NCI-H82 treated with DMSO at 0.1 percent for 48 hours (cell line): ENCODE data around the gene KCNMB2.

ENCODE experiments used
- DNase-seq: peaks from one replicate; lab custom pipeline; 2025; ENCODE audit not compliant: unreplicated experiment; lab: John Stamatoyannopoulos, UW

KCNMB2 gene

DNA sequence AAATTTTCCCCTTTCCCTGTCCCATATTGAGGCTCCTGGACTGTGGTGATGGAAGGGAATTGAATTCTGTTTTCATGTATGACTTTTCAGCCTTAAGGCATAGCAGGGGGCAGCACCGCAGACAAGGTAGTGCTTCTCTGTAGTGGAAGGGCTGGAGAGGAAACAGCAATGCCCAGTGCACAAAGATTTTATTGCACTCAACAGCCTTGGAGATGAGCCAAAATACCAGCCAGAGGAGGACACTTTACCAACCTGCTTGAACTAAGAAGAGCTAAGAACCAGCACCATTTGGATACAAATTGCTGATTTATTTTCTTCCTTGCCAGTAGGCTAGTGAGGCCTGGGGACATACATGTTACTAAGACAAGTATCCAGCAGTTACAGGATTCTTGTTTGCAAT lies 98.7 kb downstream of the KCNMB2 start:
- no peak for DNase-seq

DNA sequence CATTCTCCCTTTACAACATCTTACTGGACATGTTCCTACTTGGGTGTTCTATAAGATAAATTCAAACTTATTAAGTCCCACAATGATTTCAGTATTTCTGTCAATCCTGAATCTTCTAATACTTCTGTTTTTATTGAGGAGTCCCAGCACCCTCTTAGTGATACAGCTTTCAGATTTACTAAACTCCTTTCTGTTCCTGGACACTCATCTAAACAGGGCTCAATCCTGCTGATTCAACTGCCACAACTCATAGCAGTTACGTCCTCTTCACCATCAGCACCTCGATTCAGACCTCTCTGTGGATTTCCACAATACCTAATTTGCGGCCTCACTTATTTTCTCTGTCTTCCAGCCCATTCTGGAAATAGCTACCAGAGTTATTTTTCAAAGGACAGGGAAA lies 101.6 kb downstream of the KCNMB2 start:
- no peak for DNase-seq

DNA sequence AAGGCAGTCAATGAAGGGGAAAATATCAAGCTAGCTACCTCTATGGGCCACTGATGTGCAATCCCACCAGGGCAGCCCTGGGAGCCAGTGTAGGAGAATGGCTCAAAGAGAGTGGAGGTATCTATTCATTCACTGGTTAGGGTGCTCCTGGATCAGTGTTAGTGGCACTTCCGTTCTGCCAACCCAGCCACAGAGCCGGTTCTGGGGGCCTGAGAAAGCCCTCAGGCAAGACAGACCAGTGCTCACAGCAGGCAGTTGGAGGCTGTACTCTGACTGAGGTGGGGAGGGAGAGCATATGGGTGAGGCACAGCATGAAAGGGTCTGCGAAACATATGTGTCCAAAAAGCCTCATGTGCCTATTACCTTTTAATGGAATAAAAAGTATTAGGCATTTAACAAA lies 109.3 kb downstream of the KCNMB2 start:
- DNase-seq = no peak

DNA sequence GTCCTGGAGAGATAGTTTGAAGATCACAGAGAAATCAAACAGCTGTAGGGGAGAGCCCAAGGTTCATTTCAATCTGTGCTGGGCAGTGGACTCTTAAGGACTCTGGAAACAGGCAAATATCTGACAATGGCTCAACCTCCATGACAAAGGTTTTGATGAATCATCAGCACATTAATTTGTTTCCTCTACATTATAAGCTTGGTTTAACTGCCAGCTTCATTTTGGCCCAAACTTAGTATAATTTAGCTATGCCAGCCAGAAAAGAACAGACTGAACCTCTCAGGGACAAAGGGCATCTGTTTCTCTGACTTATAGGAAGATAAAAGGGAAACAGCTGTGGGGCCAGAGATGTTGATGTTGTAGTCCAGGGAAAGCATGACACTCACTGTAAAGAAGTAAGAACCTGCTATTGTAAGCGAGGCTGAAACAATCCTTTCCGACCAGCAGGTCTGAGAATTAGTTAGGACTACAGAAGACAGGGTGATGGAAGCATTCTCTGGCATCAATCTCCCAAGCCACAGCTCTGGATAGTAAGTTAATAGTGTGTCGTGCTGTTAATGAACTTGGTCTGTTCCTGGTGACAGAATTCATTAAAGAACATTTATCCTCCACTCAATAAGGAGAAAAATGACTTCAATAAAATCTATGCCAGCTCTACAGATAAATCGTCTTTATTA lies 110.1 kb downstream of the KCNMB2 start:
- no peak for DNase-seq

DNA sequence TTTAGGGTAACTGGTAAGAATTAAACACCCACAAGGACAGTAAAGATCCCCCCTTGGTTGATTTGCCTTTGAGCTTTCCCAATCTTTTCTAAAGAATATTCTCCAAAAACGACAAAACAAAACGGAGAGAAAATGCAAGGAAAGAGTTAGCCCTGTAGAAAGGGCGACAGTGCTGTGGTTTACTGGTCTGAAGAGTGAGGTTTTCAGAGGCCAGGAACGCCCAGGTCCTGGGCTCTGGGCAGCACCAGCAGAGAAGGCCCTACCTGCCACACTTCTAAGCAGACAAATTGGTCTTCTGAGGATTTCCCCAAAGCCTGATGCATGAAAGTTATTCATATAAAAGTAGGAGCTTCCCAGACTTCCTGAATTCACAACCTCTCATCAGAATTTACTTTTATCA lies 119.3 kb downstream of the KCNMB2 start:
- no peak for DNase-seq

DNA sequence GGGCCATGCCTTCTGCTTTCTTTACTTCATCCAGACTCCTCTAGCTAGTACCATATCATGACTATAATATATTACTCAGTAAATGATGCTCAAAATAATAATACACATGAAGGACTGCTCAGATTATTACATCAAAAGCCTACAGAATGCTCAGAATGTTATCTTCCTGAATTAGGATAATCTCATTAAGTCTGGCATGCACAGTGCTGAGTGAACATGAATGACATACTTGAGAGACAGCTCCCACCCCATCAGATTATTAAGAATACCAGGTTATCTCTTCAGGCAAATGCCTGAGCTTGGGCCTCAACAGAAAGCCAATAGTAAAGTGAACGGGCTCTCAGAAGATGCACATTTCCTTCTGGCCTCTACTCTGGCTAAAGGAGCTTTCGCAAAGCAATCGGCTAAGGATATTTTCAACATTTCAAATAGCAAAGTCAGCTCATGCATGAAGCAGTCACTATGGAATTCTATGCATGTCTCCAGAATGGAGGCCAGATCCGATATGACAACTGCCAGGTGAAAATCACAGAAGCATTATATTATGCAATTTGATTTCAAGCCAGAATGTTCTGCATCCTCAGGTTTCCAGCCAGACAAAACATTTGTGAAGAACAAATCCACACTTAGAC lies 122.6 kb downstream of the KCNMB2 start:
- DNase-seq = no peak

DNA sequence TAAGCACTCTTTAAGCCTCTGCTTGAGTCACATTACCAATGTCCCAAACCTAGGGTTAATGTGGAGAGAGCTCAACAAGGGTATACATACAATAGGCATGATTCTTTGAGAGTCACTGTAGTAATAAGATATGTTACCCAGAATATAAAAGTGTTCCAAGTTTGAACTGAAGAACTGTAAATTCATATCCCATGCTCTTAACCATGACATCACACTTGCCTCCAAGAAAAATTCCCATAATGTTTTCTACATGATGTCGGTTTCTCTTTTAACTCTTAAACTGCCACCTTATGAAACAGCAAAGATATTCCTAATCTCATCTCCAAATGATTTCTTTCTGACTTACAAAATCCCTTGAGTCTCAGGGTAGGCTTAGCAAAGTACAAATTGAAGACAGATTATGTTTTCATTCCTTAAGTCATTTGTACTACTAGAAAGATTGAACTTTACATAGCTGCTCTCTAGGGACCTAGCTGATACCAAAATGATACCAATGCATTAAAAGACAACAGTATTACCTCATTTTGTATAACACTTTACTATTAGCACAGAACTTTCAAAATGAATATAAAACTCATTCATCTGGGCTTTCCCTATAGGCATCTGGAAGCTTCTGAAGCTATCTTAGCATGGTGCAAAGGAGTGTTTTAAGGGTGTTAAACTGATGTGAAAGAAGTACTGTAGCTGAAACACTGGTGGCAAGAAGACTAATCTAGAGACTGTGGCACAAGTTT lies 127.1 kb downstream of the KCNMB2 start:
- DNase-seq = no peak

DNA sequence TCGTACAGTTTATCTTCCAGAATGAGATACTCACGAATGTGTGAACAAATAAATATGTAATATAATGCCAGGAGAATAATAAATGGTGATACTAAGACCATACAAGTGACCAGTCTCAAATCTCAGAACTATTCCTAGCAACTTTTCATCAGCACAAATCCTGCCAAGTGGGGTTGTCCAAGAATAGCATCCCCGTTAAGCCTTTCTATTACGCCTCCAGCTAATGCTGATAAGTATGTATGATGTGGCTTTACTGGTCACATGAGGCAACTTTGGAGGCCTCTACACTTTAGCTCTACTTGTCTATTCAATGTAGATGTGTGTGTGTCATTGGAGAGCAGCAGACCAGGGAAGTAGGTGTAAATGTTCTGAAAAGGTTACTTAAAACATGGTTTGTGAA lies 129.5 kb downstream of the KCNMB2 start:
- no peak for DNase-seq

DNA sequence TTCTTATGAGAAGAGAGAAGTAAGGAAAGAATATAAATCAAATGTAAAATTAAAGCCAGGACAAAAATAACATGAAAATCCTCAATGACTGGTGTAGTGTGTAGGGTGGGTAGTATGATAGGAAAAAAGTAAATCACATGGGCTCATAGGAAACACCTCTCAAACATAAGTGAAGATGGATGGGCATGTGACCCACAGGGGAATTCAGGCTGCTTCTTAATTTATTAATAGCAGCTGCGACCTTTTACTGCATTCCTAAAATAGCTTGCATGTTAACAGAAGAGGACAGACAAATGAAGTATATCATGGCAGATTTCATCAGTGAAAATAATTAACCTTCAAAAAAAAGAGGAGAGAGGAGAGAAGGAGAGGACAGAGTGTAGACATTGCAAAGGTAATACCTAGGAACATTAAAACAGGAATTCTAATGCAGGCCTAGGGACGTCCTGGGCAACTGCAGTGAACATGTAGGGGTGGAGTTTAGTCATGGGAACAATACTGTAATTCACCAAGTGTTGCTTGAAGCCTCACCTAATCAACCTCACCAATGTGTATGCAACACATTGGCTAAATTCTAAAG lies 132.9 kb downstream of the KCNMB2 start:
- DNase-seq = no peak

DNA sequence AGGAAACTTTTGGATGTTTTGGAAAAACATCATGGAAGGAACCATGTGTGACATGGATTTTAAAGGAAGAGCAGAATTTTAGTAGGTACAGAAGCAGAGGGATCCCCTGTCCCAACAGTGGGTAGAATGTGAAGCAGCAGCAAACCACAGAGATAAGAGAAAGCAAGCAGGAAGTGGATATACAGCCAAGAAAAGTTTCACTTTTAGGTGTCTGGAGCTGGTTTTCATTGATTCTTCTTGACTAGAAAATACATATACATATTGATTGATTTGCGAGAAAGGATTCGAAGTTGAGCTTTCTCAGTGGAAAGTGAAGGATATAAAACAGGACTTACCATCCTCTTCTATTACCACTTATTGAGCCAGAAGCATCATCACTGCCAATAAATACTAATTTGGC lies 133.5 kb downstream of the KCNMB2 start:
- DNase-seq = no peak

DNA sequence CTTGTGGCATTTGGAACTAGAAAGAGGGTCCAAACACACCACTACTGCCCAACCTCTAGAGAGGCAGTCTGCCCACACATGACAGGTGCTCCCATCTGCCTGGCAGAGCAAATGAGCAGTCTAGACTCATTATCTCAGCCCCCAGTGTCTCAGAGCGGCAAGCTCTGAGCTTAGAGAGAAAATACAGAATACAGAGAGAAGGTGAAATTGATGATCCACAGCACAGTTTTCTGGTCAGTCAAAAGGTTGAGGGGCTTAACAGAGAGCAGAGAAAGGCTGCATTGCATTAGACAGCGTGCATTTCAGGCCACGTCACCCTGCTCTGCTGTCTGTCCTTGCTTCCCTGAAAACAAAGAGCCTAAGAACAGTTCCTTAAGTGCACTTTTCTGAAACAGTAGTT lies 135.1 kb downstream of the KCNMB2 start:
- DNase-seq = no peak

DNA sequence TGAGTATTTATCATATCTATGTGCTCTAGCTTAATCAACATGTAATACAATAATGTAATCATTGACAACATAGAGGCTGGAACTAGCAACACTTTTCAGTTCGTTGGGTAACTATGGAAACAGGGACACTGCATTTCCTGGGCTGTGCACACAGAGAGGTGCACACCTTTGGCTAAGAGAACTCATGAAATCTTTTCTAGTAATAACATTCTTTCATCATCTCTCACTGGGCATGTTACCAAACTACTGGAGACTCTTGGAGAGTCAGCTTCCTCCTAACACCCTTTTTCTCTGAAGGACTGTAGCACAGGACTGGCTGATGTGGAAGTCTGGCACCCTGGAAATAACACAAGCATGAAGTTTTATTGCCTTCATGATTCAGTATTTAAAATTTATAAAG lies 135.6 kb downstream of the KCNMB2 start:
- DNase-seq = no peak

DNA sequence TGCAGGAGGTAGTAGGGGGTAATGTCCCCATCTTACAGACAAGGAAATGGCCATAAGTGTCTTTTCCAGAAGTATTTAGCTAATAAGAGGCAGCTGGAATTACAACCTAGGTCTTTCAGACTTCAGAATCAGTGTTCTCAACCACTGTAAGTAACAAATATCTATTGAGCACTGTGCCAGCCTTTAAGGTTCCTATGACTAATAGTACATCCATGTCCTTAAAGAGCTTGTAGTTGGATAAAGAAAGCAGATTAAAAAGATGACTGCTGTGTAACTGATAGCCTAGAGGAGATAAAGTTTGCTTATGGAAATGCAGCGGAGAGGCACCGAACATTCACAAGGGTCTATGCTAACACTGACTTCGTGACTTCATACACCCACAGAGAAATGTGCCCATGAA lies 136.0 kb downstream of the KCNMB2 start:
- no peak for DNase-seq

DNA sequence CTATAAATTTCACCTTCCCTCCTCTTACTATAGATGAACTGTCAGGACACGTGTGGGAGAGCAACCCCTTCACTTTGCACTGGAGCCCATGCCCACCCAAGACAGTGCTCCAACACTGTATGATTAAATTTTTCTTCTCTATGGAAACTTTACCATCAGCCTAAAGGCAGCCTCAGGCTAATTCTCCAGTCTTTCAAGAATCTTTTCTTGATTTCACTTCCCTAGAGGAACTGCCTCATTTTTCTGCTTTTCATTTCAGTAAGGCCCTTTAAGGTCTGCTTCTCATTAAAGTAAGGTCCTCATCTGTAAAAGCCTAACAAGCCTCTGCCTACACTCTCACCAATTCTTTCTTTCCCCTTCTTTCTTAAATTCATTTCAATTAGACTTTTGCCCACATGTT lies 137.3 kb downstream of the KCNMB2 start:
- DNase-seq = no peak

DNA sequence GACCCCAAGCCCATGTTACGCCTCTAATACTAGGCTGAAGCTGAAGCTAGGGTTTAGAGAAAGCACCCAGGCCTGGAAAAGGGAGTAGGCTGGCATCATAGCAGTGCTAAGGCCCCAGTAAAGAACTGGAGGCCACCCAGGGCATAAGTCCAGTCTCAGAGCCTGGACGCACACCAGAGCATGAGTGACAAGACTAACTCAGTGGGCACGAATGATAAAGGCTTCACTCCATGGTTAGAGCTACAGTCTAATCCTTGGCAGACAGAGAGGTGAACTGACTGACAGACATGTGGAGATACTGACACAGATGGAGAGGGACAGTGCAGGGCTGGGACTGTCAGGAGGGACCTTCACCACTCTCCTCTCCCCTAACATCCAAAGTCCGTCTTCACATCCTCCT lies 139.8 kb downstream of the KCNMB2 start:
- DNase-seq = no peak

DNA sequence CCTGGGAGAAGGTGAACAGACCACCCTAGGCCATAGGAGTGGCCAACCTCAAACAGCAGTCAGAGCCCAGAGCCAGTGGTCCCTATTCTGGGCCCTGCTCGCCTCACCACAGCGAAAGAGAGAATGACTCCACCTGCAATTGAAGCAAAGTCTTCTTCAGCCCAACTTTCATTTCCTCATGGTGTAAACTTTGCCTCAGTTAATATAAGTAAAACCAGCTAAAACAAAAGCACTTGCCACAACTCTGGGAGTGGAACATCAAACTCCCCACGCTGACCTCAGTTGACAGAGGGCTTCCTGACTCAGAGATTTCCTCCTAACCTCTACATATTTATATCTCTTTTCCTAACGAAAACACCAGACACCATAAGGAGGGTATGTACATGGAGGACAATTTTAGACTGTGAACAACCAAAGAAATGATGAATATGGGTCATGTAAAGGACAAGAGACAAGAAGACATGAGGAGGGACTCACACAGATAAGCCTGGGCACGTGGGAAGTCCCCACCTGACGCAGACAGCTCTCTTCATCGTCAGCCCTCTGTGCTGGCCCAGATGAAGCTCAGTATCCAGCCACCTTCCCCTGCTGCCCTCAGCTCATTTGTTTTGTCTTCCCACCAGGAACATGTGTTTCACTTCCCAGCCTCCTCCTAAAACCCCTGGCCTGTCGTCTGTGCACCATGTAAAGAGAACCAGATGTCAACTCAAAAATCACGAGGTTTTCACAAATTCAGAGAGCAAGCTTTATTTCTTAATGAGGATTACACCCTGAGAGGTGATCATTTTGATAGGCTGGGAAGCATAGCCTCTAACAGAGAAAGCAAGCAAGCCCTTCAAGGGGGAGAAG lies 140.9 kb downstream of the KCNMB2 start:
- no peak for DNase-seq

DNA sequence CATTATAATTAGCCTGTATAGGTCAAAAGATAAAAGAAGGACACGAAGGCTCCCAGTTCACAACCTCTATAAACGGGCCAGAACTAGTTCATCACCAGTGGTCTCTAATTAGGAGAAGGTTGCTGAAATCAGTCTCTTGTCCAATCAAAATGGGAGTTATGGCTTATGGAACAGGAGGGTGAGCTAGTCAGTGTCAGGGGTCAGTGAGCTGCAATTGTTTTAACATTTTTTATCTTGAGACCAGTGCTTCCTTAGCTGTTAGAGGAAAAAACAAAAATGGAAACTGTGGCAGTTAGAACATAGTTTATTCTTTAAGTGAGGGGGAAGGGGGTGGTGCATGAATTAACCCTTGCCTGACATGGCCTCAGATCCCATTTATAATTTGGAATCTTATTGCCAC lies 141.7 kb downstream of the KCNMB2 start:
- DNase-seq = no peak

DNA sequence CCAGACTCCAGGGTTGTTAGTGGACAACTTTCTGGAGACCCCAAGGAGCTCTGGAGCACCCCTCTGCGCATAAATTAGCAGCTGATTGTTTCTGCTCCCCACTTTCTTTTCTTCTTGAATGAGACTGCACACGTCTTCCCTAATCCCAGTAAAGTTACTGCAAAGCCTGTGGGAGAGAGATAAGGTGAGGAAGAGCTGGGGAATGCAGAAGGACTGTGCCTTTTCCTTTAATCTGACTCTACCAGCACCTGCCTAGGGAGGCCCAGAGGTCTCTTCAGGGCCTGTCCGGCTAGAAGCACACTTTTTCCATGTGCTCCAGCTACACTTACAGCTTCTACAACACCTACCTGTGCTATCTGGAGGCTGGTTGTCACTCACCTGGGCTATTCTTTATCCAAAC lies 143.8 kb downstream of the KCNMB2 start:
- DNase-seq = no peak

DNA sequence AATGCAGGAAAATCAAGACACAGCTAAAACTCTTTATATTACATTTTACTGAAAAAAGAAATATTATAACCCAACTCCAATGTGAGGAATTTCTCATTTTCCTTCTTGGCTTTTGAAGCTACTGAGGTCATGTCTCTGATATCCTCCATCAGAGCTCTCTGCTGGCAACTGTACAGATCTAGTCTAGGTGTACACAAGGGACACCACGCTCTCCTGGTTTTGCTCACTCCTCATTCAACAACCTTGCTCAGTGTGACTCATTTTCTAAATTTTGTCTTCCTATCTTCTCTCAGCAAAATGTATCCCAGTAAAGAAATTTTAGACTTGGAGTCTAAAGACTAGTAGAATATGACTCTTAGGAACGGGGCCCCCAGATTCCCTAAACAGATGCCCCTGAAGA lies 144.3 kb downstream of the KCNMB2 start:
- no peak for DNase-seq

DNA sequence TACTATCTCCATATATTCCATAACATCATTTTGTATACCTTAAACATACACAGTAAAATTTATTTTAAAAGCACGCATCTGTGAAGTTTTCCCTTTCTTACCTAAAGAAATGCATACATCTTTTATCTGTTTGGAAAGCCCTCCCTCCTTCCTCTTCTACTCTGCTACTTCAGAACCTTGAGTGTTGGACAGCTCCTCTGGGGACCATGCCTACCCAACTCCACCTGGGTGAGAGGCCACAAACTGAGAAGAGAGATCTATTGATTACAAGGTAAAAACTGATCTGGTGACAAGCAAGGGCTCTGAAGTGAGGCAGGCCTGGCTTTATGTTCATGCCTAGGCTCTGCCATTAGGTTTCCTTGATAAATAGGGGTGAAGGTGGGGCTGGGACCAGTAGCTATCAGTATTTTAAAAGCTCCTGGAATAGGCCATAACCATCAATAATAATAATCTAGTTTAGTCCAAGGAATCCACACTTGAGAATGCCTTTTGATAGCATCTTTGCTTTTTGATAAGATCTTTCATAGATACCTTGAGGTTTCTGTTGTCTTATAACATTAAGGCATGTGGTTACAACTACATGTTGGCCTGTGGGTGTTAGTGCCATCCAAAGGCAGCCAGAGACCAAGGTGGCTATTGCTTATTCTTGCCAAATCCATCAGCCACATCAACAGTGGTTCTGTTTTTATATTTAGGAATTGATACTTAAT lies 148.8 kb downstream of the KCNMB2 start:
- no peak for DNase-seq

DNA sequence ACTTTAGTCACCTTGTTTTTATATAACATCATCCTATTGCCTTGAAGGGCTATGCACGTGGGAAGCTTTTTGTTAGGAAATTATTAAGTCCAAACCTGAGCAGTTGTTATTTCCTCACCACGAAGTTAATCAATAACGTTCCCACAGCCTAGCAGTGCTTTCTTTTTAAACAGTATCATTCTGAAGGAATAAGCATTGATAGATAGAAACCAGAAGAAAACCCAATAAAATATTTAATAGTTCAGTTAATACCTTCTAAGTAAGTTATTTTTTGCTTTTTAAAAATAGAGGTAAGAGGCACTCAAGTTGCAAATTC lies 149.3 kb downstream of the KCNMB2 start:
- DNase-seq = no peak
